LNCaP clone FGC (cell line): ENCODE data around the gene RILPL2.

Source experiments
- DNase-seq: peaks from one replicate; pipeline ENCODE4 v3.0.0-alpha.2; 2011; ENCODE audit warnings: low read depth
- H3K4me3 ChIP-seq: 2 replicates; pipeline ENCODE4 v1.5.1; 2011; ENCODE audit warnings: mild to moderate bottlenecking, low read depth, low read length, control low read depth
- TF ChIP-seq, protein P1 (sequence below): IDR thresholded peaks from 2 replicates; pipeline ENCODE4 v1.5.1; 2012; ENCODE audit warnings: mild to moderate bottlenecking; ENCODE audit not compliant: control insufficient read depth, insufficient read depth; ENCODE audit errors: extremely low read depth

RILPL2 gene

DNA sequence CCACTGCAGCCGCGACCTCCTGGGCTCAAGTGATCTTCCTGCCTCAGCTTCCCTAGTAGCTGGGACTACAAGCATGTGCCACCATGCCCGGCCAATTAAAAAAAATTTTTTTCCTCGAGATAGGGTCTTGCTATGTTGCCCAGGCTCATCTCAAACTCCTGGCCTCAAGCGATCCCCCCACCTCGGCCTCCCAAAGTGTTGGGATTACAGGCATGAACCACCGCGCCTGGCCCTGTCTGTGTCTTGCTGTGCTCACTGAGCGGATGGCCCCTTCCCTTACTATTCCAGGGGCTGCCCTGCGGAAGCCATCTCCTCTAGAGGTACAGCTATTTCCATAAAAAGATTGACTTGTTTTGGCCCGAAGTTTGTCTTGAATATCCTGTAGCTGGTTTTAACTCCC lies 41.6 kb upstream of the RILPL2 start:
- TF ChIP-seq, protein P1, sequence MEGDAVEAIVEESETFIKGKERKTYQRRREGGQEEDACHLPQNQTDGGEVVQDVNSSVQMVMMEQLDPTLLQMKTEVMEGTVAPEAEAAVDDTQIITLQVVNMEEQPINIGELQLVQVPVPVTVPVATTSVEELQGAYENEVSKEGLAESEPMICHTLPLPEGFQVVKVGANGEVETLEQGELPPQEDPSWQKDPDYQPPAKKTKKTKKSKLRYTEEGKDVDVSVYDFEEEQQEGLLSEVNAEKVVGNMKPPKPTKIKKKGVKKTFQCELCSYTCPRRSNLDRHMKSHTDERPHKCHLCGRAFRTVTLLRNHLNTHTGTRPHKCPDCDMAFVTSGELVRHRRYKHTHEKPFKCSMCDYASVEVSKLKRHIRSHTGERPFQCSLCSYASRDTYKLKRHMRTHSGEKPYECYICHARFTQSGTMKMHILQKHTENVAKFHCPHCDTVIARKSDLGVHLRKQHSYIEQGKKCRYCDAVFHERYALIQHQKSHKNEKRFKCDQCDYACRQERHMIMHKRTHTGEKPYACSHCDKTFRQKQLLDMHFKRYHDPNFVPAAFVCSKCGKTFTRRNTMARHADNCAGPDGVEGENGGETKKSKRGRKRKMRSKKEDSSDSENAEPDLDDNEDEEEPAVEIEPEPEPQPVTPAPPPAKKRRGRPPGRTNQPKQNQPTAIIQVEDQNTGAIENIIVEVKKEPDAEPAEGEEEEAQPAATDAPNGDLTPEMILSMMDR: no peak
- DNase-seq: no peak
- H3K4me3 ChIP-seq: no peak overlapping the region

DNA sequence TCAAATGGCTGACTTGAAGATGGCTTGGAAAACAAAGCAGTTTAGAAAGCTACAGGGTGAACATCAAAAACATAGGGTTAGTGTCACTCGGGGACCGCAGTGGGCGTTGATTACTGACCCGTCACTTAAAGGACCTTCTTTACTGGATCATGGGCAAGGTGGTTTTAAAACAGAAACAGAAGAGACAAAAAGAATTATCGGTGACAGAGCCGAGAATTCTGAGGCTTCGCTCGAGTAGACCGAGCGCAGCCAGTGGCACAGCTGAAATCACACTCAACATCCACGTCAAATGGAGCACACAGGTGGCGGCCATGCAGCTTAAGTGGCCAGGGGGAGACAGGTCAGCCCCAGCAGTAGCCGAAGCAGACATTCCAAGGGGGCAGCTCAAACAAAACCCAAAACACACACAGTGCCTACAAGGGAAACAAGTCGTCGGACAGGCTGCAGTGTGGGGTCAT lies 38.8 kb upstream of the RILPL2 start:
- no peak for DNase-seq
- H3K4me3 ChIP-seq: no peak overlapping the region
- TF ChIP-seq, protein P1: no peak

- no peak for DNase-seq
- no peak overlapping the region for H3K4me3 ChIP-seq
- TF ChIP-seq, protein P1: no peak
Observed at GRCh38 chr12:123474485-123475245, 38.2 kb upstream of the RILPL2 start.

GRCh38 chr12:123472438-123472849 lies 36.0 kb upstream of the RILPL2 start:
- DNase-seq: no peak
- TF ChIP-seq, protein P1: no peak
- no peak overlapping the region for H3K4me3 ChIP-seq

DNA sequence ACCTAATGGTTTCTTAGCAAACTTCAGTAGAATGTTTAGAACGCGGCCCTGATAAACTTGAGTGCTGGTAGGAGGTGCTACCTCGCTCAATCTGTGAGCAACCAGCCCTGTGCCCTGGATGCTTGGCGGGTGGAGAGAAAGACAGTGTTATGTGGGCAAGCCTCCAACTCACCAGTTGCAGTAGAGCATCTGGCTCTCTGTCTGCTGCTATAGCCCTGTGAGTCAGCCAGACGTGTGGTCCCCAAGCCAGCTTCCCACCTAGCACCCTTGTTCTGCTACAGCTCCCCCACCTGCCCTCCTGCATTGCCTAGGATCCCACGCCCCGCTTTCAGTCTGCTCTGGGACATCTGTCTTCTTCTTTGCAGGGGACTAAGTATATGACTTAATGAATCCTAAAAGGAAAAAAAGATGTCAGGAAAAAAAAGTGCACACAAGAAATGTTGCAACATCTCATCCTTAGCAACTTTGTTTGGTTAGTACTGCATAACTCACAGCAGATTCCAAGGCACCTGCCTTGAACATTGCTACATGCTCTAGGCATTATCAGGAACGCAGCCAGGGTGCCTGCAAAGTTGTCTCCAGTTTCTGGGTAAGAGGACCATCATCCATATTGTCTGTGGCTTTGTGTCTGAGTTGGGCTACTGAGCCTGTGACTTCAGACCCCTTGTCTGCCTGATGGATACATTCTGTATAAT lies 35.0 kb upstream of the RILPL2 start:
- no peak for DNase-seq
- no peak overlapping the region for H3K4me3 ChIP-seq
- TF ChIP-seq, protein P1: no peak

GRCh38 chr12:123469978-123470377 lies 33.5 kb upstream of the RILPL2 start:
- no peak overlapping the region for H3K4me3 ChIP-seq
- TF ChIP-seq, protein P1: no peak
- DNase-seq: no peak
